RWPE1 (cell line): ENCODE results near the gene KCTD1.

Source experiments
- CTCF ChIA-PET: fragments of 350-600 bp; sonication (Branson Sonifier 250); formaldehyde crosslinking; extraction: SDS; loops from one replicate; lab custom pipeline; 2021; lab: Yijun Ruan, JAX
- POLR2A ChIA-PET: fragments of 400-600 bp; formaldehyde crosslinking; extraction: SDS; loops from one replicate; lab custom pipeline; 2020; ENCODE audit warnings: antibody characterized with exemption; ENCODE audit not compliant: low non-redundant PET; lab: Yijun Ruan, JAX
- DNase-seq: peaks from one replicate; pipeline ENCODE4 v3.0.0; 2012; ENCODE audit warnings: low spot score
- H3K27ac ChIP-seq: fragments of 450-650 bp; 2 replicates; pipeline ENCODE4 v1.5.1; 2017
- TF ChIP-seq, protein P1 (sequence below): fragments of 450-650 bp; conservative IDR thresholded peaks from 2 replicates; pipeline ENCODE4 v1.5.1; 2017; ENCODE audit warnings: low read depth, mild to moderate bottlenecking

The KCTD1 gene

GRCh38 chr18:26435415-26436095, 112.8 kb downstream of the KCTD1 start:
- H3K27ac ChIP-seq: peak overlapping the region; percentile 80
- DNase-seq: no peak
- CTCF ChIA-PET: interaction anchor here (0.7 kb wide), 1 partner anchor 223 kb away, joined by 3 read pairs; no protein-coding TSS in a partner anchor
- TF ChIP-seq, protein P1, sequence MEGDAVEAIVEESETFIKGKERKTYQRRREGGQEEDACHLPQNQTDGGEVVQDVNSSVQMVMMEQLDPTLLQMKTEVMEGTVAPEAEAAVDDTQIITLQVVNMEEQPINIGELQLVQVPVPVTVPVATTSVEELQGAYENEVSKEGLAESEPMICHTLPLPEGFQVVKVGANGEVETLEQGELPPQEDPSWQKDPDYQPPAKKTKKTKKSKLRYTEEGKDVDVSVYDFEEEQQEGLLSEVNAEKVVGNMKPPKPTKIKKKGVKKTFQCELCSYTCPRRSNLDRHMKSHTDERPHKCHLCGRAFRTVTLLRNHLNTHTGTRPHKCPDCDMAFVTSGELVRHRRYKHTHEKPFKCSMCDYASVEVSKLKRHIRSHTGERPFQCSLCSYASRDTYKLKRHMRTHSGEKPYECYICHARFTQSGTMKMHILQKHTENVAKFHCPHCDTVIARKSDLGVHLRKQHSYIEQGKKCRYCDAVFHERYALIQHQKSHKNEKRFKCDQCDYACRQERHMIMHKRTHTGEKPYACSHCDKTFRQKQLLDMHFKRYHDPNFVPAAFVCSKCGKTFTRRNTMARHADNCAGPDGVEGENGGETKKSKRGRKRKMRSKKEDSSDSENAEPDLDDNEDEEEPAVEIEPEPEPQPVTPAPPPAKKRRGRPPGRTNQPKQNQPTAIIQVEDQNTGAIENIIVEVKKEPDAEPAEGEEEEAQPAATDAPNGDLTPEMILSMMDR: no peak
- POLR2A ChIA-PET: no interaction called here

DNA sequence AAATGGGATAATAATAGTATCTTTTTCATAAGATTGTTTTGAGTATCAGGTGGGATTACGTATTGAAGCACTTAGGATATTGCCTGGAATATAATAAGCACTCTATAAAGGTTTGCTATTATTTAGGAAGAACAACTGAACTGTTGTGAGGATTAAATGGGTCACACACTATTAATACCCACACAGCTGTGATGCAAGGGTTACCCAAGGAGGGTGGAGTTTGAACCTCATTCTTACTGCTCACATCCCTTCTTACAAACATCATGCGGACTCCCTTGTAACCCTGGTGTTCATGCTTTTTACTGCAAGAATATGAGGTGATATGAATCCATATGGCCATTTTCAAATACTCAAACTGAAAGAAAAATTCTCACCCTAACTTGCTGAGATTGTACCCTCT, 113.5 kb downstream of the KCTD1 start:
- DNase-seq: no peak
- TF ChIP-seq, protein P1: no peak
- ChIA-PET POLR2A (no interaction called here), CTCF (no interaction called here)
- H3K27ac ChIP-seq: no peak overlapping the region

DNA sequence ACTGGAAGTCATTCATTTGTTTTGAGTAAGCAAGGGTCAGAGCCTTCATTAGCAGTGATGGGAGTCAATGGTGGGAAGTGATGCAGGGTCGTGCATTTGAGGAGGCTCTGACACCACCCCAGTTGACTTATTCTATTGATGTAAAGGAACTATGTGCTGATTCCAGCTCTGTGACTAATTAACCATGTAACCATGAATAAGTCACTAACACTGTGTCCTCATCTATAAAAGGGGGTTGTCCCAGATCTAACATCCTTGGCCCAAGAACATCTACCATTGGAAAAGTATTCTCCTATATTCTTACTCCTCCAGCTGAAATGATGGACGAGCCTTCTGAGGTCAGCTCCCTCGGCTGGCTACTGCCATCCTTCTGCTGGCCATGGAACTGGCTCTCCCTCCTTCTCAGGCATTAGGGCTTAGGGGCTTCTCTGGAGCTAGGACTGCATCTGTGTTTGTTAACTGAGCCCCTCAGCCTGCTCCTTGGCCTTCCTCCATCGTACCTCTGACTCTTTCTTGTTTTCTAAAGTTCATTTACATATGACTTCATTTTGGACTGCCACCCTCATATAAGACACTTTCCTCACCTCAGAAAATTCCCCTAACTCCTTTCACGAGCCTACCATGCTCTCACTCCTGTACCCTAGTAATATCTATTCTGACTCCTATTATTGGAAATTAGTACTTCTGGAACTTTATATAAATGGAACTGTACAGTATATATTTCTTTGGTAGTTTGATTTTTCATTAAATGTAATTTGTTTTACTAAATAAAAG, 115.5 kb downstream of the KCTD1 start:
- CTCF ChIA-PET: no interaction called here
- POLR2A ChIA-PET: no interaction called here
- no peak overlapping the region for H3K27ac ChIP-seq
- TF ChIP-seq, protein P1: no peak
- no peak for DNase-seq

DNA sequence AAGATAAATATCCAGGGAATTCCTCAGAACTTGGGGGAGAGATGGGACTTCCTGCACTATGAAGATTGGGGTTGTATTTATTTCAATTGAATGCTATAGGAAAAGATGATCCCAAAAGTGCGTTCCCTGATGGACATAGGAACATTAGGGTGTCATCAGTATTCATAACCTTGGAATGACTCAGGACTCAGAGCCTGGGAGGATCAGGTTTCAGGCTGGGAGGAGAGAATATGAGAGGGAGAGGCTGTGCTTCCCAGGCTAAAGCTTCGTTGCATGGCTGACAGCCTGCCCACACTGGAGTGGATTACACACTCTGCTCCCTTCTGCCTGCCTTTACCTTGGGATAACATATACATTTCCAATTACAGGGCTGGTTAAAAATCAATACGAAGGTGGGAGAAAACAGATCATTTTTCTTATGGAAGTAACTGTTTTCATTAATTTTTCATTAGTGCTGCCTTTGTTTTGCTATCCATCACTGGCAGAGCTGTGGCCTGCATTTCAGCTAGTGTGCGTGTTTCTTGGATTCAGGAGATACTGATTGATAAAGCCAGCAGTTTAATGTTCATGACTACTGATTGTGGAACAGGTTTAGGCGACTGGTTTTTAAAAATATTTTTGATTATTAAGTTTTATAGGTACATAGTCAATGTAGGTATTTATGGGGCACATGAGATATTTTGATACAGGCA, 118.7 kb downstream of the KCTD1 start:
- peak; percentile 84 for DNase-seq
- CTCF ChIA-PET: no interaction called here
- H3K27ac ChIP-seq: peak overlapping the region; percentile 60
- TF ChIP-seq, protein P1: no peak
- POLR2A ChIA-PET: no interaction called here

DNA sequence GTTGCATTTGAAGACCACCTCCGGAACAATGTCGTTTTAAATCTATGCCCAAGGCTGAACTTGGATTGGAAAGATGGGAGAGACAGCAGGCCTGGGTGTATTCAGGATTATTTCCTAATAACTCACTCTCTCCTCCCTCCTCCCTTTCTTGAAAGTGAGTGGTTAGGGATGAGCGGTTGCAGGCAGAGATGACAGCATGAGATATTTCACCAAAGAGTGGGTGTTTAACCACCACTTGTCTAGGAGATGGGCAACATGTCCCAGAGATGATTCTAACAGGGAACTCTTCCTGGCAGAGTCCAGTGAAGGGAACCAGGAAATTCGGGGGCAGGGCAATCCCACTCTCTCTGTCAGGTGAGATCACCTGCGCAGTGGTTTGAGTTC, 123.2 kb downstream of the KCTD1 start:
- DNase-seq: no peak
- POLR2A ChIA-PET: no interaction called here
- H3K27ac ChIP-seq: no peak overlapping the region
- CTCF ChIA-PET: no interaction called here
- TF ChIP-seq, protein P1: no peak

DNA sequence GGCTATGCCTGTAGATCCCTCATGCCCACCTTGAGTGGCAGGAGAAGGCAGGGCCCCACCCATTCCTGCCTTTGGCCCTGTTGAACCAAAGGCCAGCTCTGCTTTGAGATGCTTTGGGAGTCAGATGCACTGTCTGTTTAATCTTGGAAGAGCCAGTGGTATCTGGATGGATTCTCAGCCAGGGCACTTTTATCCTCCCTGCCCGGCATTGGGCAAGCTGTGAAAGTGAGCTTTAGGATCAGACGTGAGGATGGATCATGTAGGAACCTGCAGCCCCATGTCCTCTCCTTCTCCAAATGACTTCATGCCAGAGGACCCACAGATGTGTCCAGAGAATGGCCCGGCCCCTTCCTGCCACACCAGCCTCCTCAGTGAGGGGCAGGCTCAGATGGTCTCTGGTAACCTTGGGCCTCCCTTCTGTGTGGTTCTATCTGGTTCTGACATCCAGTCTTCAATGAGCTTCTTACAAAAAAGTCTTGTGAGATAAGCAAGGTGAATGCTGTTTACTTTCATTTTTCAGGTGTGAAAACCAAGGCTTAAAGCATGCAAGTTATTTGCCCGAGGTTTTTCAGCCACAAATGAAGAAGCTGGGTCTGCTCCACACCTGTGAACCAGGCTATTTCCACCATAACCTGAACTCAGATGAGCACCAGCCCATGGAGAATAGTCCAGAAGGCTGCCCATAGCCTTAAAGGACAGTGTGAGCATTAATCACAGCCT, 123.8 kb downstream of the KCTD1 start:
- no peak overlapping the region for H3K27ac ChIP-seq
- no peak for DNase-seq
- TF ChIP-seq, protein P1: no peak
- POLR2A ChIA-PET: no interaction called here
- CTCF ChIA-PET: no interaction called here
